Stimulated activated CD8-positive, alpha-beta memory T cell treated with anti-CD3 and anti-CD28 coated beads, Interleukin-7, amount 100 ng/mL, for 4 hours (primary cell): ENCODE data around the gene SPRR2B.
"Not testable (repeated sequence)": the region's sequence is repeated elsewhere in the genome, so short reads cannot be mapped to it uniquely, and the experiment has no call there.

Experiments used
- DNase-seq, 2 donors: peaks; one replicate each; pipeline ENCODE4 v3.0.0-alpha.2; 2020; ENCODE audit warnings: low read depth in 2 of 2

The SPRR2B gene

GRCh38 chr1:153071511-153071910 is at the start of gene SPRR2B:
SPRR2B (minus strand) TSS chr1:153071611; CDS start chr1:153070839, 772 bp downstream.
- DNase-seq, result no peak

GRCh38 chr1:153120945-153121344 is 49.5 kb upstream of the SPRR2B start:
- DNase-seq, result no peak

GRCh38 chr1:153119491-153119971 is 48.1 kb upstream of the SPRR2B start:
- DNase-seq, result no peak

- not testable (repeated sequence) for DNase-seq
These were observed 43.9 kb upstream of the SPRR2B start for GRCh38 chr1:153115264-153115663.

- no peak for DNase-seq
These were observed 42.0 kb upstream of the SPRR2B start, which contains the start of gene SPRR2F for GRCh38 chr1:153113416-153113815. SPRR2F (minus strand) TSS chr1:153113516; CDS start chr1:153112733, 783 bp downstream.

GRCh38 chr1:153112454-153112853 is 41.0 kb upstream of the SPRR2B start:
- not testable (repeated sequence) for DNase-seq

- no peak for DNase-seq
These were observed 28.8 kb upstream of the SPRR2B start for GRCh38 chr1:153100245-153100644.

GRCh38 chr1:153099461-153100045 is 28.1 kb upstream of the SPRR2B start:
- DNase-seq, result no peak

GRCh38 chr1:153095764-153096163 is 24.4 kb upstream of the SPRR2B start:
- no peak for DNase-seq

- no peak for DNase-seq
These were observed 23.0 kb upstream of the SPRR2B start, which contains the start of gene SPRR2E for GRCh38 chr1:153094426-153094825. SPRR2E (minus strand) TSS chr1:153094526; CDS start chr1:153093751, 775 bp downstream.

- DNase-seq, result no peak
These were observed 16.2 kb upstream of the SPRR2B start for GRCh38 chr1:153087652-153088051.

GRCh38 chr1:153081736-153082135 is 10.3 kb upstream of the SPRR2B start:
- no peak for DNase-seq

GRCh38 chr1:153072806-153073726 is 1.7 kb upstream of the SPRR2B start:
- DNase-seq, result no peak

- no peak for DNase-seq
These were observed 1.2 kb downstream of the SPRR2B start for GRCh38 chr1:153070243-153070642.

GRCh38 chr1:153058826-153059784 is 12.3 kb downstream of the SPRR2B start:
- no peak for DNase-seq

GRCh38 chr1:153058154-153058553 is 13.3 kb downstream of the SPRR2B start:
- DNase-seq, result no peak

GRCh38 chr1:153057375-153057774 is 14.0 kb downstream of the SPRR2B start, which contains the start of gene SPRR2A:
SPRR2A (minus strand) TSS chr1:153057512; CDS start chr1:153056735, 777 bp downstream.
- no peak for DNase-seq

- DNase-seq, result not testable (repeated sequence)
These were observed 15.3 kb downstream of the SPRR2B start for GRCh38 chr1:153056111-153056510.

GRCh38 chr1:153049211-153049610 is 22.2 kb downstream of the SPRR2B start:
- DNase-seq, result no peak

- DNase-seq, result no peak
These were observed 30.3 kb downstream of the SPRR2B start, which contains the start of gene SPRR2D for GRCh38 chr1:153040950-153041631. SPRR2D (minus strand) TSS chr1:153041120; CDS start chr1:153040346, 774 bp downstream.

GRCh38 chr1:153035211-153035610 is 36.2 kb downstream of the SPRR2B start:
- no peak for DNase-seq
